Stimulated activated CD4-positive, alpha-beta T cell treated with anti-CD3 and anti-CD28 coated beads, Interleukin-2, amount 100 ng/mL, for 4 hours (primary cell): ENCODE measurements around the gene EMID1.

ENCODE experiments used
- DNase-seq: peaks from one replicate; pipeline ENCODE4 v3.0.0-alpha.2; 2020; ENCODE audit warnings: low read depth

EMID1 gene

DNA sequence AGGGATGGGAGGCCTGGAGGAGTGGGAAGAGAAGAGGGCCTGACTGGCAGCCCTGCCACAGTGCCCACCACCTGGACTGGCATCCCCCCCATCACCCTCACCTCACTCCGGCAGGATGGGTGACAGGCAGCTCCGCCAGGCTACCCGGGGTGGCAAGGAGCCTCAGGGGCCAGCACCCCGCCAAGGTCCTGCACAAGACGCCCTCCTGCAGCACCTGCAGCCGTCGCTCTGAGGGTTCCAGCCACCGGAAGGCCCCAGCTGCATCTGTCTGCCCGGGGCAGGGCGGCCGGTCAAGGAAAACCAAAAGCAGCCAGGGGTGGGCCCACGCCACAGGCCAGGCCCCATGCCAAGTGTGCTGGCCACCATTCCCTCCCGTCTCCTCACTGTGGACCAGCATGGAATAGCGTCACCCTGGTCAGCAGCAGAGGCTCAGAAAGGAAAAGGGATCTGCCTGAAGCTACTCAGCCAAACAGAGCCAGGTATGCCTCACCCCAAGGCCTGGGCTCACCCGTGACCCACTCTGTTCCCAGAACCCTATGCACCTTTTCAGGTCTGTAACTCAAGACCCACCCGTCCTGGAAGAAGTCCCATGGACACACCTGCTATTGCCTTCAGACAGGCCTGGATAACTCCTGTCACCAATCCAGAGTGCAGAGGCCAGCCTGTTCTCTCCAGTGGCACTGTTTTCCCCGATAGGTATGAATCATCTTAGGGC, 55.1 kb downstream of the EMID1 start:
- no peak for DNase-seq

- no peak for DNase-seq
Observed at GRCh38 chr22:29263791-29264276, 58.1 kb downstream of the EMID1 start.

DNA sequence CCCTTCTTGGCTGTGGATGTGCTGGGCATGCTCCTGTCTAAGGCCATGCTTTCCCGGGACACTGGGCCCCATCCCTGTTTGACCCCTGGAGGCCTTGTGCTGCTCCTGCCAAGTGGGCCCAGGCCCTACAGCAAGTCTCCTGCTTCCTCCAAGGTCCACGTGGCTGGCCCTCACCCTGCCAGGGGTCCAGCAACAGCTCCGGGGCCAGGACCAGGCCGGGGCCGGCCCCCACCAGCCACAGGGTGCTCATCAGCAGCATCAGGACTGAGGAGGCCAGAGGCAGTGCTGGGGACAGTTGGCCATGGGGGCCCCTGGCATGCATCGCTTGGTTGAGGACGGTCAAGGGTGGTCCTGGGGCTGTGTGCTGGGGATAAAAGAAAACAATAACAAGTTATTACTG, 59.6 kb downstream of the EMID1 start:
- no peak for DNase-seq

DNA sequence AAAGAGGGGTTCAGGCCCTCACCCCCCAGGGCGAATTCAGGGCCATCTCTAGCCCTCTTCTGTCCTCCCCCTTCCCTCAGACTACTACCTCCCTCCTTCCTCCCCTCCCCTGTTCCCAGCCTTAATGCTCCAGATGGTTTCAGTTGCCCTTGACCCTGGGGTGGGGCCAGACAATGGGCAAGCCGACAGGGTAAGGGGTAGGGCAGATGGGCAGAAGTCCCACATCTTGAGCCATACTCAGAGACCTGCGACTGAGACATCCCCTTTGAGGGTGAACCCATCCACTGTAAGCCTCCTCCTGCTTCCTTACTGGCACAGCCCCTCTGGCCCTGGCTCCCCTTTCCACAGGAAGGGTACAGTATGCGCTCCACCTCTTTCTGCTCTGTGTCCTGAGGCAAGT, 60.2 kb downstream of the EMID1 start:
- DNase-seq = no peak

DNA sequence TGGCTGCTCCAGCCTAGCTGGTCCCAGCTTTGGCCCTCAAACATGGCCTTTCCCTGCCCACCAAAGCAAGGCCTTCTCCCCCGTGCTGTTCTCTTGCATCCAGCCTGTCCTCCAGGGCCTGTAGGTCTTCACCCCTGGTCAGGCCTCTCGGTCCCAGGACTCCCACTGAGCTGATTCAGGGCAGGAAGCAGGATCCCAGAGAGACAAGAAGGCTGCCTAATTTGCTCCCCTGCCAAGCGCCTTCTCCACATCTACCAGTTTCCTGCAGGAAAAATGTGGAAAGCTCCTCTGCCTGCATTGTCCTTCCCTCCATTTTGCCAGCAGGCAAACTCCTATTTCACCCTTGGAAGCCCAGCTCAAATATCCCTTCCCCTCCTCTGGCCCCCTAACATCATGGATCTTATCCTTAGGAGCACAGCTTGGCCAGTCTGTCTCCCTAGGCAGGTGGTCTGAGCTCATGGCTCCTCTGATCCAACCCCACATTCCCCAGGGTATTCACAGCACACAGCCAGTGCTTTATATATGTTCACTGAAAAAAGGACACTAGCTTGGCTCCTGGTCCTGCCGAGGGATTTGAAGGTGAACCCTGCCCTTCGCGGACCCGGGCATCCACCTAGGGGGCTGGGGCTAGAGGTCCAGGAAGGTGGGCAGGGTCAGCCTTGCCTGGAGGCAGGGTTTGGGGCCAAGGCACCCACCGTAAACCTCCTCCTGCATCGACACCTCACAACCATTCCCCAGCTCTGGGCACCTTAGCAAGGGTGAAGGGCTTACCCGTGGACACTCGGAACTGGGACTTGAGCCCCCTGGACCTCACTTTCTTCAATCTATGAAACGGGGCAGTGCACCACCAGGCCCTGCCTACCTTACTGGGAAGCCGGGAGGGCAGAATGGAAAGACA, 61.1 kb downstream of the EMID1 start:
- no peak for DNase-seq

DNA sequence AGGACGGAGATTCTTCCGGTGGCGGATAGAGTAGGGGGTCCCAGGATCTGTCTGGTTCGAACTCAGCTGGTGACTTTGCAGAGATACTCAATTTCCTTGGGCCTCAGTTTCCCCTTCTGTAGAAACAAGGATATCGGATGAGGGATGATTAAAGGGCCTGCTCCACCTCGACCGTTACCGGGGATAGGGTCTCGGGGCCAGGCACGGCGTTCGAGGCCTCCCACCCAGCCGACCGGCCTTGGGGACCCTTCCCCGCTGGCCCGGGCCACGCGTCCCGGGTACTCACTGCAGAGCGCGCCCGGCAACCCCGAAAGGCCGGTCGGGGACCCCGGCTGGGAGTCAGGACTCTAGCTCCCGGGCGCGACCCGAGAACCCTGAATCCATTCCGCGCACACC, 61.8 kb downstream of the EMID1 start:
- DNase-seq = no peak

DNA sequence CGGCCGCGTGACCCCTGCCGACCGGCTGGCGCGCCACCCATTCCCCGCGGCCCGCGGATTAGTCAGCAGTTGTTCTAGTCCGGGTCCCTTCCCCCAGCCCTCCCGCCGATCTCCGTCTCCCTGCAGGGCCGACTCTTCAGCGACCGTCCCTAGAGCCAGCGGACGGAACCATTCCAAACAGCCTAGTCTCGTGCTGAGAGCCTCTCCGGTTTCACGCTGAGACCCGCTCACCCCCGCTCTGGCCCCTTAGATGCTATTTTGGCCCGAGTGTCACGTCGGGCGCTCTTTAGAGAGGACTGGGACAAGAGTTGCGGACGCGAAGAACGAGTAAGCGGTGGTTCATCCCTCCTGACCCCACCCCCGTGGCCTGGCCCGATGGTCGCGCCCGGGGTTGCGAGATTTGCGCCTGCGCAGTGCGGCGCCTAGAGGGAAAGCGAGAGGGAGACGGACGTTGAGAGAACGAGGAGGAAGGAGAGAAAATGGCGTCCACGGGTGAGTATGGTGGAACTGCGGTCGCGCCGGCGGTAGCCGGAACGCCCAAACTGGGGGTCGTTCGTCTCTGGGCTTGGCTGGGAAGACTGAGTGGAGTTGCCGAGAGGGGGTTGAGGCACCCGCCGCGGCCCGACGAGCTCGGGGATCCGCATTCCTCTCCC, 62.3 kb downstream of the EMID1 start, which contains the start of the genes EWSR1 and RHBDD3:
Gene EWSR1 (plus strand): TSS at position 411 of the 653 bp plus-strand sequence. CDS start 69 bp downstream, at position 480.
Gene RHBDD3 (minus strand): TSS at position 124 of the 653 bp plus-strand sequence. CDS start 2,355 bp downstream, outside the sequence.
- peak; percentile 90 for DNase-seq

DNA sequence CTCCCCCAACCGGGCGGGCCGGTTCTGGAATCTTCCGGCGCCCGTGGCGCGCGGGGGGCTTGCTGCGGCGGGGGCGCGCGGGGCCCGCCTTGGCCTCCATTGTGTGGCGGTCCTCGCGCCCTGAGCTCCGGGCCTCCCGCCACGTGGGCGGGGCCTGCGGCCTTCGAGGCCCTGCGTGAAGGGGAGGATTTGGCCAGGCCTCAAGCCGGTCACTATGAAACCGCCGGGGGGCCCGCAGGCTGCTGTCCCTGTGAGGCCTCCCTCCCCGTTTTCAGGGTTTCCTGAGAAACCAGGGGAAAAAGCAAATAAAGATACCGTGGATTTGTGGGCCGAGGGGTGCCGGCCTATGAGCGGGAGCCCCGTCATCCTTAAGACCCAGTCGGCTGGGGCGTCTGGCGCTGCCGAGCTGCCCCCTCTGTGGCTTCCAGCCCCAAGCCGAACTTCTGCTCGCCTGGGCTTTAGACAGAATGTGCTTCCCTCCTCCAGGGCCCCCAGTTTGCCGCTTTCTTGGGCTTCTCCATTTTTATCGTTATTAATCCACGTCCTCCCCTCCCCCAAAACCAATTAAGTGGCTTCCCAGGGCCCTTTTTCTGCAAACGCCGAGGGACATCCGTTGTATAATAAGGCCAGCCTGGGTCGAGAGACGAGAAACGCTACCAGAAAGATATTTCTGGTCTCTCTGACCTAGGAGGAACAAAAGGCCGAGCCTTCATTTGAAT, 63.0 kb downstream of the EMID1 start:
- peak; percentile 26 for DNase-seq

DNA sequence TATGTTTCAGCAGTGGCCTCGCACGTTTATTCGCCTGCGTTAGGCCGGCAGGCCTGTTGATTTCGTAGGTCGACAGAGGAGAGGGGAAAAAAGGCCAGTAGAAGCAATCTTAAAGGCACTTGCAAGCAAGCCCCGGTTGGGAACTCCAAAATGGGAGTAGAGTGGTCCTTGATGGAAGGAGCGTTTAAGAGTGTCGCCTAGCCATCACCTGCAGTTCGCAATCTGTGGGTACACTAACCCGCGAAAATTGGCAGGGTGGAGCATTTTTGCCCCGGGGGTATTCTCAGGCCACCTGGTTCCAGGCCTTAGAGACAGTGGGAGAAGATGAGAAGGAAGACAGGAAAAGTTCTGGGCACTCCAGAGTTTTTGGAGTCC, 63.5 kb downstream of the EMID1 start:
- no peak for DNase-seq

DNA sequence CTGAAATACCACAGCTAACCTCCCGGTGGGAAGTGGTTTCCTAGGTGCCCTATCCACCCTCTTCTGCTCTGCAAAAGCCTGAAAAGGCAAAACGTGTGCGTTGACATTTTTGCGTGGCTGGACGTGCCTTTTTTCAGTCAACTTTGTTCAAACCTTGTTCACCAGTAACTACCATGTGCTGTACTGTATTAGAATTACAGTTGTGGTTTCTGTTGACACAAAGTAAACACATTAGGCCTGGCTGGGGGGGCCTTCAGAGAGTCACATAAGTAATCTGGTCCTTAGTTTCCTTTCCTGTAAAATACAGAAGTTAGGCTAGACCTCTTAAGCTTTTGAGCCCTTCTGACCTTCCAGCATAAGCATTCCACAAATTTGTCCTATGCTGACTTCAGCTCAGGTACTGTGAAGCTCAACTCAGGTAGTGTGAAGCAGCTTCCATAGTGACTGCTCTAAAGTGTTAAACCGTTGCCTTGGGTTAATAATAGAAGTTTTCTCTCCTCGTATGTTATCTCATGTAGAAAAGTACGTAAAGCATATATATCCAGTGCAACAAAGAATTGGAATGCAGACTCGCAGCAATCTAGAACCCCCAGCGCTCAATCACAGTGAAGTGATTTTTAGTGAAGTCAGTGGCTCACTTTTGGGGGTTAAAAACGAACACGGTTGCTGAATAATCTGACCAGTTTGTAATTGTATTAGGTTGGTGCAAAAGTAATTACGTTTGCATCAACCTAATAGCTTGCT, 64.2 kb downstream of the EMID1 start:
- DNase-seq = no peak

DNA sequence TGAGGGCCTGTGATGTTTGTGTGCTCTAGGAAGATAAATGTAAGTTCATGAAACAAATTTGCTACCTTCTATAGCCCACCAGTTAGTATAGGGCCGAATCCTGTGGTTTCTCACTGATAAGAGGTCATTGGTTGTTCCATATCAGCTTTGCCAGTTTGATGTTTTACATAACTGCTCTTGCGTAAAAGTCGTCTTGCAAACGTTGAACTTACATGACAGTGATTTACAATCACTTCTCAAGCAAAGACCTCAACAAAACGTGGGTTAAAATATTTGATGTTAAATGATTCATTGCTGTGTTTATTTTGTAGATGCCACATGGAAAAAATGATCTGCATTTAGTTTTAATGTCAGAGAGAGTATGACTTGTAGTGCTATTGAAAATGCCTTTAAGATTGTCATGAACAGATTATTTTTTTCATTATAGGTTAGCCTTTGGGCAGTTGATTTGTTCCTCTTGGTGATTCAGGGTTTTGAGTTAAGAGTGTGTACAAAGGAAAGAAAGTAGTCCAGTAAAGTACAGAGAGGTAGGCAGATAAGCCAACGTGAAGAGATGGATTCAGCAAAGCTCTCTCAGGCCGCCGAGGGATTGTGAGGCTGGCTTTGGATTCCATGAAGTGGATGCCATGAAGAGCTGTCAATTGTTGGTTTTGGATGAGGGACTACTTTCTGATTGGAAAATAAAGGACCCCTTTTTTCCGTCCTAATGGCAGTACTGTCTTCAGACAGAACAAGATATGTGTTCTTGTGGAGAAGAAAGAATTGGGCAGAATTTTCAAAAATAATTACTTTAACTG, 65.0 kb downstream of the EMID1 start:
- DNase-seq = no peak

GRCh38 chr22:29272624-29273023, 66.9 kb downstream of the EMID1 start:
- no peak for DNase-seq

- no peak for DNase-seq
Observed at GRCh38 chr22:29275167-29275566, 69.5 kb downstream of the EMID1 start.

DNA sequence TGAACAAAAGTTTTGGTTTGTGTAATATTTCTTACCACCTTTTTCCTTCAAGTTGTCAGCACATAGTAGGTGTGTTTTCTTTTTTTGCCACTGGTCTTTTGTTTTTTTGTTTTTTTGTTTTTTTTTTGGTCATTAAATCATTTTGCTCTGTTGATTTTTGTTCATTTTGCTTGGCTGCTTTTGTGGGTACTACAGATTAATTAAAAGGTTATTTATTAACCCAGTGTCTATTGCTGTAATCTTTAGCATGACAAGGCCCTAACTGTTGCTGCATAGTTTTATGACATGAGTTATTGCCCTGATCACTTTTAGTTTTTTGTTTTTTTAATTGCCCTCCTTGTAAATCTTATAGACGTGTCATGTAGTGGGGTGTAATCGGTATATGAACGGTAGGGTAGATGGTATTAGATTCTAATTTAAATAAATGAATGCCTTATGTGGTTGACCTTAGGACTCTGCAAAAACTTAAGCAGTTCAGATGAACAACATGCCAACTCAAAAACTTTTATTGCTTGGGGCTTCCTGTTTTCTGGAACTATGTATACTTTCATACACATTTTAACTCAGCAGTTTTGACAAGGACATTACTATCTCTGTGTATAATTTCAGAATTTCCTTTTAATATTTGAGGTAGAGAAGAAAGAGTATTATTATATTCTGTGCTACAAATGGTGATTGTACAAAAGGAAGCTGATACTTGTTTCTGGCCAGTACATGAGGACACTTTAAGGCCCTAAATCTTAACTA, 70.3 kb downstream of the EMID1 start:
- no peak for DNase-seq

GRCh38 chr22:29277927-29278326, 72.2 kb downstream of the EMID1 start:
- DNase-seq = no peak

GRCh38 chr22:29284196-29284595, 78.5 kb downstream of the EMID1 start:
- DNase-seq = no peak

DNA sequence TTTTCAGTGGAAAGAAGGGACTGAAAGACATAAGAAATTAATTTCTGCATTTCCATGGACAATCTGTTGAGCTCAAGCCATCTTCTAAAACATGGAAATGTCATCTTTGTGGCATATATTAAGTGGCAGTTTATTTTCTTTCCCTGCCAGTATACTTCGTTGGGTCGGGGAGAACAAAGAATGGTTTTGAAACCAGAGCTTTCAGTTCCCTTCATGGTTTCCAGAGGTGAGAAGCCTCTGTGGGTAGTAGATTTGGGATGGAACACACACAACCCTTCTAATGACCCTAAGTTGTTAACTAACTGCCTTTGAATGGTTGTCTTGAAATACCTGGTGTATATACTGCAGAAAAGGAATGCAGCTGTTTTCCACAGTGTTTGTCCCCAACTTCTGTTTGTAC, 83.1 kb downstream of the EMID1 start:
- DNase-seq = no peak

DNA sequence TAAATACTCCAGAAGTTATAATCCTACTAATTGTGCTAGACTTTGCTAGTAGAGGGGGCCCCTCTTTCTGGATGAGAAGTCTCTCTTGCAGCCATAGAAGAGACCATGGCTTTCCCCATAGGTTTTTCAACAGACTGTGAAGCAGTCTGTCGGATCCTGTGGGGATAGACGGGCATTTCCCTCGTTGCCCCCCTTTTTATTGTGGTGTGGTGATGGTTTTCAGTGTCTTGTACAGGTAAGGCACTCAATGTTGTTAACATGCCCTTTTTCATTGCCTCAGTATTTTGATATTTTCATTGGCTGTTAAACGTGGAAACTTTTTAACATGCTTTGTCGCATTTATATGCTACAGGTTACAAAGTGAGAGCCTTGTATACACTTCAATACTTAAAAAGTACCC, 84.4 kb downstream of the EMID1 start:
- DNase-seq = no peak

DNA sequence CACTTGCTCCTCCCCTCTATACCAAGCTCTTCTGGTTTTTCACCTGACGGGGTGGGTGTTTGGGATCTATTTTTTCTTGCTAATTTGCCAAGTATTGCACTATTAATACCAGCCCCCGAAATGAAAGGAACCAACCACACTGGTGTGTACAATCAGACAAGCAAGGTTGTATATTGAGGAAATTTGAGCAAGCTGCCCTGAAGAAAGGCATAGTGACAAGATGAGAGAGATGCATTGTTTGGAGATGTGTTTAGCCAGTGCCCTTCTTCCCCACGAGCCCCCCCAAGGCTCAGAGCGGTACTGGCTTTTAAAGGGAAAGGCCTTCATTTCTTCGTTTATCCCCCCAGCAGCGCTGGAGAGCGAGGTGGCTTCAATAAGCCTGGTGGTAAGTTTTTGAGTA, 85.5 kb downstream of the EMID1 start:
- no peak for DNase-seq

DNA sequence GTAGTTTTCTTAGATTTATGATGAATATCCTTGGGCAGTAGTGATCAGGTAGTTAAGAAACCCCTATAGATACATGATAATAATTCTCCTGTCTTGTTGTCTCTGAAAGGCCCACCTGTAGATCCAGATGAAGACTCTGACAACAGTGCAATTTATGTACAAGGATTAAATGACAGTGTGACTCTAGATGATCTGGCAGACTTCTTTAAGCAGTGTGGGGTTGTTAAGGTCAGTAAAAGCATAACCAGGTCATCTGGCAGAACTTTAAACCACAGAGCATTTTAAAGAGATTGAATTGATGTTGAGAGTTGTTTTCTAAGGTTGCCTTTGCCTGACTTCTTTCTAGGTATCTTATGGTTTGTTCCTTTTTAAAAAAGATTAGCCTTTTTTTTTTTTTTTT, 86.7 kb downstream of the EMID1 start:
- no peak for DNase-seq
